Cerebellar cortex (tissue), 1 donor: ENCODE results near the gene RIN3.

Experiments
- DNase-seq: peaks from one replicate; pipeline ENCODE4 v3.0.0-alpha.2; 2015; ENCODE audit warnings: low spot score

RIN3 gene

GRCh38 chr14:92597906-92598905, 84.6 kb downstream of the RIN3 start:
- DNase-seq, result no peak

DNA sequence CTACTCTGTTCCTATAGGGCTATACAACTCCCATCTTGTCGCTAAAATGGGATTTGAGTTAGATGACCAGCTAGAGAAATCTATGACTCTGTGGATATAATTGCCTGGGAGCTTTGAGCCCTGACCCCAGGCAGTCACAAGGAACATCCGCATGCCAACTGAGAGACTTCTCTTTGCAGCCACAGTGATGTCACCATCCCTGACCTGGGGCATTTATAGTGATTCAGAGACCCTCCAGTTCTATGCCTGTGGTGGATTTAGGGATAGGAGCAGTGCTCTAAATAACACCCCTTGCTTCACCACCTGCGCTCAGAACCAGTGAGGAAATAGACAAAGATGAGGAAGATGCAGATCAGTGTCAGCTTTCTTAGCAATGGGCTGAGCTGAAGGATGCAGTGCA, 86.2 kb downstream of the RIN3 start:
- DNase-seq, result no peak

DNA sequence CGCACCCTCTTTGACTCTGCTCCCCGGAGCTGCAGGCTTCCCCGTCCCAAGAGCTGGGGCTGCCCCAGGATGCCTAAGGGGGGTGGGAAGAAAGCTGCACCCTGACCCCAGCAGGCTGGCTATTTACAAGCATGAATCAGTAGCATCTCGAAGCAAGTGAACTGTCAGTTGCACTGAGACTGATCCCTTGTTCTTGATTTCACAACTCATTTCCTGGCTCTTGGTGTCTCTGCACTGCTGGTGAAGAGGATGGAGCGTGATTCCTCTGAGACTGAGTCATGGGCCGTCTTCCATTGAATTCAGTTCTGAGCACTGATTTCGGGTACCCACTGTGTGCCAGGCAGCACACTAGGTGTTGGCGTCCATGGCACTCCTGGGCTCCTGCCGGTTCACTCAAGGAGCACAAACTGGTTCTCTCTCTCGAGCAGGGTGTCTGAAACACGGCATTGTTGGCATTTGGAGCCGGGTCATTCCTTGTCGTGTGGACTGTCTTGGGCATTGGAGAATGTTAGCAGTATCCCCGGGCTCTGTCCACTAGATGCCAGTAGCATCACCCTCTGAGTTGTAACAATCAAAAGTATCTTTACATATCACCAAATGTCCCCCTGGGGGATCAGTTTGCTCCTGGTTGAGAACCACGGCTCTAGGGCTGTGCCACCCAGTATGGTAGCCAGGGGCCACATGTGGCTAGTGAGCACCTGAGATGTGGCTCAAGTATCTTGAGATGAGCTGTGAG, 86.9 kb downstream of the RIN3 start:
- peak; percentile 5 for DNase-seq

DNA sequence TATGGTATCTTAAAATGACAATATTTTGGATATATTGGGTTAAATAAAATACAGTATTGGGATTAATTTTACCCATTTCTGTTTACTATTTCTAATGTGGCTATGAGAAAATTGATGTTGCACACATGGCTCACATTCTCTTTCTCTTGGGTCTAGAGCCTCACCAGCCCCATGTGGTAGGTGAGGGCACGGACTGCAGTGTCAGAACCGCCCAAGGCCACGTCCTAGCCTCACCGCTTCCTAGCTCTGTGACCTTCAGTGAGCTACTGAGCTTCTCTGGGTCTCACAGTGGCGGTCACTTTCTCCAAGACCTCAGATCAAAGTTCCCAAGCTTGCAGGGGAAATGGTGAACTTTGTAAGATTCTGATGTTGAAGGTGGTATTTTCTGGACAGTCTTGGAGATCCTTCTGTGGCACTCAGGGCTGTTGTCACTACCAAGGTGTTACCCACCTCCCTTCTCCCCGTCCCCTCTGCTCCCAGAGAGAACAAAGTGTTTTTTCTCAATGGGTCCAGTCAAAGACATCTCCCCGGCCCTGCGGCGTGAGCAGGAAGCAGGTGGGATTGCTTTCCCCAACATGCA, 87.6 kb downstream of the RIN3 start:
- no peak for DNase-seq

DNA sequence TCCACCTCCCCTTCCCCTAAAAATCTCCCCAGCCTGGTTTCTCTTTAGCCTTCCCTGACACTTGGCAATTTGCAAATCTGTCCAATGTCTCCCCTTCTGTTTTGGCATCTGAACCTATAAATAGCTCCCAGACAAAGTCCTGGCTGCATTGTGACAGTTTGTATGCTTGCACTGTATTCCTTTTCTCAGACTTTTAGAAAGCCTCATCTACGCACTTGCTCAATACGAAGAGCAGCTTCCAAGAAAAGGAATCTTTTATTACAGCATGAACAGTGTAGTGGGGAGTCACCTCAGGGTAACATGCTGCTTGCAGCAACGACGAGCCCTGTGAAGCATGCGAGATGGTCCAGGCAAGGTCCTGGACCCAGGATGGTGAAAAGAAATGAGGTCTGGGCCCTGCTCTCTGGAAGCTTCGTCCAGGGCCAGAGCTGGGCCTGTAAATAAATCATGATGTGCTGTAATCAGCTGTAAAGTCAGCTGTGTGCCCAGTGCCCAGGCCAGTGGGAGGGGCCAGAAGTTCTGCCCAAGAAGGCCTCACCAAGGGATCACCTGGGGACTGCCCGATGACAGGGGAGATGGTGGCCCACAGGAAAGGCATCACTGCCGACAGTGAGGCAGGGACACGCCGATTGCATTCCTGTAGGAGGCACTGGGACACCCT, 88.3 kb downstream of the RIN3 start:
- no peak for DNase-seq

DNA sequence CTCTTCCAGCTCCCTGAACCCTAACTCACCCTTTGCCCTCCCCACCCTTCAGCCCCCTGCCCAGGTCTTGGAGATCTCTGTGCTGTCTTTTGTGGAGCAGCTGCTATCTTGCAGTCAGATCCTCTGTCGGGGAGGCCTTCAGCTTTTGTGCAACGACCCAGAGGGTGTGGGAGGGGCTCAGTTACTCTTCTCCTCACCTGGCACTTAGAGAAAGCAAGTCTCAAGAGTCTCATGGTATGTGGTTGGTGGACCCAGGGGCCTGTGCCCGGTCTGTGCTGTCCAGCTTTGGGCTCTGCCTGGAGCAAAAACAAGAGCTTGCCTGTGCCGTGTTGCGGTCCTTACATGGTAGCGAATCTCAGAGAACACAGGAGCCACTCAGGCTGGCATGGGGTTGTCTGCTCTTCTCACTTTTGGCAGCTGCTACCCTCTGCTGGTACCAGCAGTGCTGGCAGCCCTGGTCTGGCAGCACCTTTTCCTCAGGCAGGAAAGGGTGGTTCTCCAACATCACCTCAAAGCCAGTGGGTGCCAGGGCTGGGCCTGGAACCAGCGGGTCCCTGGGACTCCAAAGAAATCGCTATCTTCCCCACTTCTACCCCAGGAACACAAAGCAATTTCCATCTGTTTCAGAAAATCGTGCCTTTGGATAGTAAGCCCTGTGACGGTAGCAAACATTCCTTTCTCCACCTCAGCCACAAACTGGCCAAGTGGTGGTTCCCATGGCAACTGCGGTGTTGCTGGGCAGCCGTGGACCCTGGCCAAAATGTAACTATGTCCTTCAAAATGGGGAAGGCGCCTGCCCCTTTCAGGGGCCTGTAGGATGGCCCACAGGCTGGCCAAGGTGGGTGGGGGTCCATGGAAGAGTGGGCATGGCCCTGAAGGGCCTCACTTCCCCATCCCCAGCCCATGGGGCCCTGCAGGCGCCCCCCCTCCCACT, 90.0 kb downstream of the RIN3 start:
- peak; percentile 85 for DNase-seq

DNA sequence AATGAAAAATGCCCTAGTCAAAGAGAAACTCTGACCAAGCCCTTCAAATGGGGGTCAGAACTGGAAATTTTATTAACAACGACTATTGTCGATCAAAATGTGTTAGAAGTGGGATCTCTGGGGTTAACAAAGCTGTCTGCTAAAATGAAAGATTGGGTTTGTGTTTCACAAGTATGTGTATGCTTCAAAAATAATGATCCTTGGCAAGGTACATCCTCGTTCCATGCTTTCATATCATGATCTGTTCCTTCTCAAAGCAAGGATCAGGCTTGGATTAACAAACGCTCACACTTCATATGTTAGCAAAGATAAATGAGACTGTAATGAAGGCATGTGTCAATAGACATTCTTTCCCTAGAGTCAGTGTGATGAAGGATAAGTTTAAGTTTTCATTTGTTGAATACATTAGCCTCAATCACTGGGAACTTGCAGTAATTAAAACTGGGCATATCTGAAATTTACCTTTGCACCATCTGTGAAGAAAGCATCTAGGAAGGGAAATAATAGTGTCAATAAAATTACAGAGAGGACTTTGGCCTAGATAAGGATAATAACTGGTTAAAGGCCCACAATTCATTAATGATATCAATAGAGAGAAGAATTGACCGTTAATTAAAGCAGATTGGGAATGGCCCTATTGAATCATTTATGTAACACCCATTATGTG, 91.8 kb downstream of the RIN3 start:
- DNase-seq, result no peak

GRCh38 chr14:92607251-92607650, 93.7 kb downstream of the RIN3 start:
- no peak for DNase-seq

GRCh38 chr14:92607702-92608429, 94.3 kb downstream of the RIN3 start:
- no peak for DNase-seq

GRCh38 chr14:92609955-92610354, 96.4 kb downstream of the RIN3 start:
- DNase-seq, result no peak

GRCh38 chr14:92610849-92611271, 97.3 kb downstream of the RIN3 start:
- DNase-seq, result peak; percentile 84

- DNase-seq, result peak; percentile 18
Measured at GRCh38 chr14:92613008-92613658, 99.6 kb downstream of the RIN3 start.

DNA sequence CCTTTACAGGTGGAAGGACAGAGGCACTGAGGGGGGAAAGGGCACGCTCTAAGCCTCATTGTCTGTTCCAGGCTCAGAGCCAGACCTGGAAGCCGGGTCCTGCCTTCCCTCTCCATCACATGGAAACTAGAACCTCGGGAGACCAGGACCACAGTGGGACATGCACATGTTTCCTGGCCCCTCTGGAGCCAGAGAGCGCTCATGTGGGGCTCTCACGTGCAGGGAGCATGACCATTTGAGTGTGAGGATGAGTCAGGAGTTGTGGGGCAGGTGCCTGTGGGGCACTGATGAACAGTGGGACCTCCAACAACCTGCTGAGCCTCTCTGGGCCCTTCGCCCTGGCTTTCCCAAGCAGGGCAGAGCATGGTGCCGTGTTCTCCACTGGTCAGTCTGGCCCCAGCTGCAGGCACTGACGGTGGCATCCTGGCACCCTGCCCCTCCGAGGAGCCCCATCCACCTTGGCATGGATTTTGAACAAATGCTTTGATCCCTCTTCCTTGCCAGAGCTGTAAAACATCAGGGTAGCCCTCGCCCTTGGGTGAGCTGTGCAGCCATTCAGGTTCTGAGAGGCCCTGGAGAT, 100.2 kb downstream of the RIN3 start:
- no peak for DNase-seq

DNA sequence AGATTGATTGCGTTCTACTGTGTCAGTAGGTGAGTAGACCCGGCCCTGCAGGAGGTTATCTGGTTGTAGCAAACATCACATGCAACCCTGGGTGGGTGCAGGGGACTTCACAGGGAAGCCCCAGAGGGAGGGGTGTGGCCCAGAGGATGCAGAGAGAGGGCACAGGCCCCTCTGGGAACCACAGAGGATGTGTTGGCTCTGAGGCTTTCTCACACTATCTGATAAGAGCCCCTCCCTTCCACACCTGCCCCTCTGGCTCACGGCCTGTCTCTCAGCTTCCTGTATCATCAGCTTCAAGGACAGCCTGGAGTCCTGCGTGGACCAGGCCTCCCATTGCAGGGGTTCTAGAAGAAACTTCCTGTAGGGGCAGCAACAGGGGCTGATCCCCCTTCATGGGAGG, 101.9 kb downstream of the RIN3 start:
- DNase-seq, result no peak

- DNase-seq, result no peak
Measured at GRCh38 chr14:92616178-92616577, 102.6 kb downstream of the RIN3 start.

DNA sequence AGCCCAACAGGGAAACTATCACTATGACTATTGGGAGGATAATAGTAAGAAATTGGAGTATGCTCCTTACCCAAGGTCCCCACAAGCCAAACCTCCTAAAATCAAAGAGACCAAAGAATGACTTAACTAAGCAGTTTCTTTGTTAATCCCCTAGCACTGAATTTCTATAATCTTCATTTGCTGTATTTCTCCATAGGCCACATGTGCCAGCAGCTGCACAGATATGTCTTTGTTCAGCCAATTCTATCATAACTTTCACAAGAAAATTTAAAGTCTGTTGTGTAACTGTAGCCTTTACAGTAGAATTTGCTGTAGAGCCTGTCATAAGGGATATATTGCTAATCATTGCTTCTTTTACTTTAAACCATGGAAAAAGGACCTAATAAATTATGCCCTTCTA, 104.0 kb downstream of the RIN3 start:
- DNase-seq, result no peak

- DNase-seq, result no peak
Measured at GRCh38 chr14:92619671-92620456, 106.3 kb downstream of the RIN3 start.

DNA sequence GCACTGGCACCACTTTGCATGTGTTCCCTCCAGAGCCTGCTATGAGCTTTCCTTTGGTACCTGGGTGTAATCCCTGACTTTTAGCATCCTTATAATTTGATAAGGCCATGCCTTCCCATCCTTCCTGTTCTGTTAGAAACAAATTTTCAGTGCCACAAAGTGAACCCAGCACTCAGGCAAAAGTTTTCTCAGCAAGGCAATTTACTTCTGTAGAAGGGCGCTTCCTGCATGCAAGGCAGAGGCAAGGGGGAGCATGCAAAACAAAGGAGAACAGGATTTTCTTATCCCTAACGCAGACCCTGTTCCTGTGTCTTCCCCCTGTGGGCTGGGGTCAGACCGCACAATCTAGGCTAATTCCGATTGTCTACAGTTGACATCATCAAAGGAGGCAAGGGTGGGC, 108.7 kb downstream of the RIN3 start:
- no peak for DNase-seq
